ENCODE results near the gene TRIM41. TPM values are rescaled to one million over a fixed set of nuclear protein-coding genes. Genes with fewer than 3 reads are reported as not detected.
"Not testable (repeated sequence)": the region's sequence is repeated elsewhere in the genome, so short reads cannot be mapped to it uniquely, and the experiment has no call there.

The TRIM41 gene
- polyA plus RNA-seq, 1 experiment, result 15.2 TPM

GRCh38 chr5:181261320-181262049 lies 38.4 kb downstream of the TRIM41 start:
- TF ChIP-seq CTCF (IDR thresholded peaks at IDR 0.05; ENCODE audit: insufficient read depth, low read depth, low read length), result no peak; the same call in 1 of the 2 replicates
- ChIA-PET CTCF (interaction anchor here (1.2 to 2.0 kb wide), 3 partner anchors 9 to 58 kb away, joined by 3 to 6 read pairs (median 4); no protein-coding TSS in a partner anchor), POLR2A (interaction anchor here (1.0 kb wide), 1 partner anchor 10 kb away, joined by 3 read pairs; no protein-coding TSS in a partner anchor)
- peak overlapping the region; percentile 75 for H3K4me3 ChIP-seq (ENCODE audit: low read depth, low read length)
- DNase-seq (ENCODE audit: low read depth), result no peak
- no peaks in the 10 kb centered on the region for H3K27me3 ChIP-seq (ENCODE audit: control insufficient read depth, insufficient read depth, low read length)
- peaks cover 2% of the 10 kb centered on the region for H3K36me3 ChIP-seq (ENCODE audit: control insufficient read depth, insufficient read depth, low read length)

GRCh38 chr5:181263633-181264032 lies 40.6 kb downstream of the TRIM41 start:
- H3K27me3 ChIP-seq (ENCODE audit: control insufficient read depth, insufficient read depth, low read length), result no peaks in the 10 kb centered on the region
- H3K4me3 ChIP-seq (ENCODE audit: low read depth, low read length), result no peak overlapping the region
- TF ChIP-seq CTCF (IDR thresholded peaks at IDR 0.05; ENCODE audit: insufficient read depth, low read depth, low read length), result no peak
- no peak for DNase-seq (ENCODE audit: low read depth)
- peaks cover 2% of the 10 kb centered on the region for H3K36me3 ChIP-seq (ENCODE audit: control insufficient read depth, insufficient read depth, low read length)
- ChIA-PET CTCF (no interaction called here), POLR2A (no interaction called here)

- ChIA-PET CTCF (no interaction called here), POLR2A (no interaction called here)
- Histone ChIP-seq H3K4me3 (ENCODE audit: low read depth, low read length) (no peak overlapping the region), H3K36me3 (ENCODE audit: control insufficient read depth, insufficient read depth, low read length) (peaks cover 2% of the 10 kb centered on the region), H3K27me3 (ENCODE audit: control insufficient read depth, insufficient read depth, low read length) (no peaks in the 10 kb centered on the region)
- no peak for TF ChIP-seq CTCF (IDR thresholded peaks at IDR 0.05; ENCODE audit: insufficient read depth, low read depth, low read length)
- DNase-seq (ENCODE audit: low read depth), result no peak
These were observed 42.1 kb downstream of the TRIM41 start for GRCh38 chr5:181265092-181265671.

- CTCF ChIA-PET; POLR2A ChIA-PET; H3K4me3 ChIP-seq (ENCODE audit: low read depth, low read length); DNase-seq (ENCODE audit: low read depth); H3K36me3 ChIP-seq (ENCODE audit: control insufficient read depth, insufficient read depth, low read length); H3K27me3 ChIP-seq (ENCODE audit: control insufficient read depth, insufficient read depth, low read length): not testable (repeated sequence)
These were observed 44.3 kb downstream of the TRIM41 start for GRCh38 chr5:181267291-181267904.

GRCh38 chr5:181267907-181268306 lies 44.8 kb downstream of the TRIM41 start:
- POLR2A ChIA-PET, CTCF ChIA-PET: not testable (repeated sequence)

GRCh38 chr5:181271081-181271480 lies 48.0 kb downstream of the TRIM41 start:
- TF ChIP-seq CTCF (IDR thresholded peaks at IDR 0.05; ENCODE audit: insufficient read depth, low read depth, low read length), result no peak
- POLR2A ChIA-PET, result no interaction called here
- CTCF ChIA-PET, result interaction anchor here (0.7 kb wide), 1 partner anchor 9 kb away, joined by 4 read pairs; no protein-coding TSS in a partner anchor

More at GRCh38 chr5:181267907-181268306, 44.8 kb downstream of the TRIM41 start:
- H3K36me3 ChIP-seq (ENCODE audit: control insufficient read depth, insufficient read depth, low read length); H3K4me3 ChIP-seq (ENCODE audit: low read depth, low read length); DNase-seq (ENCODE audit: low read depth); H3K27me3 ChIP-seq (ENCODE audit: control insufficient read depth, insufficient read depth, low read length): not testable (repeated sequence)

GRCh38 chr5:181273433-181273744 lies 50.3 kb downstream of the TRIM41 start:
- CTCF ChIA-PET, result not testable (repeated sequence)

More at GRCh38 chr5:181271081-181271480, 48.0 kb downstream of the TRIM41 start:
- H3K4me3 ChIP-seq (ENCODE audit: low read depth, low read length), result no peak overlapping the region
- H3K36me3 ChIP-seq (ENCODE audit: control insufficient read depth, insufficient read depth, low read length), result no peaks in the 10 kb centered on the region
- no peak for DNase-seq (ENCODE audit: low read depth)
- no peaks in the 10 kb centered on the region for H3K27me3 ChIP-seq (ENCODE audit: control insufficient read depth, insufficient read depth, low read length)

More at GRCh38 chr5:181273433-181273744, 50.3 kb downstream of the TRIM41 start:
- DNase-seq (ENCODE audit: low read depth); H3K4me3 ChIP-seq (ENCODE audit: low read depth, low read length); H3K27me3 ChIP-seq (ENCODE audit: control insufficient read depth, insufficient read depth, low read length); H3K36me3 ChIP-seq (ENCODE audit: control insufficient read depth, insufficient read depth, low read length); POLR2A ChIA-PET: not testable (repeated sequence)
